DOHH2 (cell line): ENCODE measurements around the gene AKAP8L.

Experiments
- H3F3A ChIP-seq: fragments of 200-600 bp; sonication (generic), shearing (Covaris generic); 2 replicates; pipeline ENCODE4 v1.6.0; 2016; ENCODE audit warnings: antibody characterized with exemption, mild to moderate bottlenecking; ENCODE audit not compliant: control insufficient read depth, insufficient read depth
- H3K27ac ChIP-seq: fragments of 200-600 bp; sonication (generic); 2 replicates; pipeline ENCODE4 v1.5.1; 2014; ENCODE audit warnings: low read depth, mild to moderate bottlenecking, low read length, moderate library complexity
- H3K27me3 ChIP-seq: fragments of 200-600 bp; sonication (generic); 2 replicates; pipeline ENCODE4 v1.6.1; 2014; ENCODE audit warnings: mild to moderate bottlenecking, low read length, mixed read lengths; ENCODE audit not compliant: control insufficient read depth
- H3K36me3 ChIP-seq: fragments of 200-600 bp; sonication (generic); 2 replicates; pipeline ENCODE4 v1.6.1; 2014; ENCODE audit warnings: mild to moderate bottlenecking, low read length, moderate library complexity, mixed read lengths; ENCODE audit not compliant: control insufficient read depth
- H3K4me1 ChIP-seq: fragments of 200-600 bp; sonication (generic); 2 replicates; pipeline ENCODE4 v1.6.1; 2014; ENCODE audit warnings: mild to moderate bottlenecking, low read length, mixed read lengths; ENCODE audit not compliant: control insufficient read depth
- H3K4me2 ChIP-seq: fragments of 200-600 bp; sonication (generic); 2 replicates; pipeline ENCODE4 v1.6.0; 2014; ENCODE audit warnings: mild to moderate bottlenecking, low read length, moderate library complexity
- H3K4me3 ChIP-seq: fragments of 200-600 bp; sonication (generic); 2 replicates; pipeline ENCODE4 v1.5.1; 2014; ENCODE audit warnings: mild to moderate bottlenecking, low read length, mixed read lengths
- H3K79me2 ChIP-seq: fragments of 200-600 bp; sonication (generic); 2 replicates; pipeline ENCODE4 v1.6.1; 2014; ENCODE audit warnings: mild to moderate bottlenecking, low read length, mixed read lengths; ENCODE audit not compliant: control insufficient read depth
- H3K9me2 ChIP-seq: fragments of 200-600 bp; sonication (generic); replicated peaks from 2 replicates; pipeline ENCODE4 v1.6.1; 2014; ENCODE audit warnings: mild to moderate bottlenecking, low read length, mixed read lengths; ENCODE audit not compliant: control insufficient read depth
- H3K9me3 ChIP-seq: fragments of 200-600 bp; sonication (generic); 2 replicates; pipeline ENCODE4 v1.6.1; 2014; ENCODE audit warnings: antibody characterized with exemption, low read length, mixed read lengths; ENCODE audit not compliant: control insufficient read depth, insufficient read depth
- H4K20me1 ChIP-seq: fragments of 200-600 bp; sonication (generic); 2 replicates; pipeline ENCODE4 v1.6.0; 2014; ENCODE audit warnings: low read depth, mild to moderate bottlenecking, antibody characterized with exemption, low read length, moderate library complexity; ENCODE audit not compliant: control insufficient read depth, insufficient read depth
- CTCF ChIP-seq: fragments of 200-600 bp; sonication (generic); IDR thresholded peaks from one replicate; pipeline ENCODE4 v1.5.1; 2014; ENCODE audit warnings: antibody characterized with exemption, mild to moderate bottlenecking, low read depth, low read length; ENCODE audit not compliant: poor library complexity, severe bottlenecking
- EZH2phosphoT487 ChIP-seq: fragments of 200-600 bp; sonication (generic); IDR thresholded peaks from 2 replicates; pipeline ENCODE4 v1.6.1; 2017; ENCODE audit warnings: borderline replicate concordance, mild to moderate bottlenecking, antibody characterized with exemption, low read length, moderate library complexity, mixed read lengths

The AKAP8L gene

DNA sequence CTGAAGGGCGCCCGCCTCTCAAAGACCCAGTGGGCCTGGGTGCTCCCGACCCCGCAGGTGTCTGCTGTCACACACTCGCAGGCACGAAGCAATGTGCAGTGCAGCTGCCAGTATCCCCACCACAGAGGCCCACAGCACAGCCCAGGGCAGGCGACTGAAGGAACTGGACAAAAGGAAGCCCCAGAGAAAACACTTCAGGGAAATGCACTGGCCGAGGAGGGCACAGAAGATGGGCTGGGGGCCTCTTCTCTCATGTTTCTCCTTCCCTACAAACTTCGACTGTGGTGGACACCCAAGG is 49.2 kb downstream of the AKAP8L start:
- H3K9me3 ChIP-seq: no peaks in the 10 kb centered on the region
- no peak overlapping the region for H3K27ac ChIP-seq
- no peaks in the 10 kb centered on the region for H3F3A ChIP-seq
- no peaks in the 10 kb centered on the region for H3K27me3 ChIP-seq
- peaks cover 14% of the 10 kb centered on the region; the same call in 1 of the 2 replicates for H4K20me1 ChIP-seq
- TF ChIP-seq CTCF: no peak
- TF ChIP-seq EZH2phosphoT487: no peak
- peaks cover 36% of the 10 kb centered on the region for H3K79me2 ChIP-seq
- no peak overlapping the region for H3K4me2 ChIP-seq
- H3K4me1 ChIP-seq: no peaks in the 10 kb centered on the region
- H3K4me3 ChIP-seq: no peak overlapping the region
- no peaks in the 10 kb centered on the region for H3K9me2 ChIP-seq
- peaks cover 91% of the 10 kb centered on the region for H3K36me3 ChIP-seq

DNA sequence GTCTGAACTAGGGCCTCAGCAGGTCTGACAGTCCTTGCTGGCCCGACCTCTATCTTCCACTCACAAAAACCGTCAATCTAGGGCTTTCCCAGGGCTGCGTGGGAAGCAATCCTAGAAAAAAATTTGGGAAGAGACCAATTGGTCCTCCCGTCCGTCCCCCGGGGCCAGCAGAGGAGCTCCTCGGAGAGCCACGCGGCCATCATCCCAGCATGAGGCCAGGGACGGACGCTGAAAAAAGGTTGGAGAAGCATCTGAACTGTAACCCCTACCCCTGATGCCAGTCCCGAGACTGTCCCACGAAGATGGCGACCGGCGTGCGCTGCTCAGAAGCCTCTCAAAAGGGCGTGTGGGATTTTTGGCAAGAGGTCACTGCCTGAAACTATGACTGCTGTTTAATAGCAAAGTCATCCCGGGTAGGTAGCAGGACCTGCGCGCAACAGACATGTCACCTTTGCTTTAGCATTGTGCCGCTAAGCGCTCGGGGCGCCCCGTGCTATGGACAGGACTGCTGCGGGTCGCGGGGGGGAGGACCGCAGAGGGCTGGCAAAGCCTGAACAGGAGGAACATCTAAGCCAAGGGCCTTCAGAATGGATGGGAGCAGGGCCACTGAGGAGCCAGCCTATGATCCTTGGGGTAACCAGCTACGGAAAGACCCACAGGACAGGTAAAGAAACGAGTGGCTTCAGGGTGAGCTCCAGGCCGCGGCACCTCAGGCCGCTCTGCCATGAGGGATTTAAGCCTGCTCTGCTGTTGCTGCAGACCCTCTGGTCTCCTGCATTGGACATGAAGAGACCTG is 49.8 kb downstream of the AKAP8L start:
- Histone ChIP-seq H3K9me3 (no peaks in the 10 kb centered on the region), H3K4me3 (no peak overlapping the region), H3K4me1 (no peaks in the 10 kb centered on the region), H3K4me2 (no peak overlapping the region), H3K36me3 (peaks cover 86% of the 10 kb centered on the region), H3K79me2 (peaks cover 31% of the 10 kb centered on the region), H4K20me1 (peaks cover 11% of the 10 kb centered on the region; the same call in 1 of the 2 replicates), H3K27me3 (no peaks in the 10 kb centered on the region), H3K27ac (no peak overlapping the region), H3K9me2 (no peaks in the 10 kb centered on the region), H3F3A (no peaks in the 10 kb centered on the region)
- TF ChIP-seq EZH2phosphoT487 (no peak), CTCF (no peak)

GRCh38 chr19:15368051-15368632 is 50.6 kb downstream of the AKAP8L start:
- peaks cover 22% of the 10 kb centered on the region for H3K79me2 ChIP-seq
- H4K20me1 ChIP-seq: peaks cover 6% of the 10 kb centered on the region; the same call in 1 of the 2 replicates
- H3K9me3 ChIP-seq: no peaks in the 10 kb centered on the region
- no peaks in the 10 kb centered on the region for H3F3A ChIP-seq
- H3K27me3 ChIP-seq: no peaks in the 10 kb centered on the region
- H3K27ac ChIP-seq: no peak overlapping the region
- H3K4me3 ChIP-seq: no peak overlapping the region
- H3K9me2 ChIP-seq: no peaks in the 10 kb centered on the region
- peaks cover 78% of the 10 kb centered on the region for H3K36me3 ChIP-seq
- TF ChIP-seq CTCF: no peak
- TF ChIP-seq EZH2phosphoT487: no peak
- no peak overlapping the region for H3K4me2 ChIP-seq
- no peaks in the 10 kb centered on the region for H3K4me1 ChIP-seq
